ENCODE data around the gene CNTROB.
"Not testable (repeated sequence)": the region's sequence is repeated elsewhere in the genome, so short reads cannot be mapped to it uniquely, and the experiment has no call there.

Gene CNTROB

GRCh38 chr17:7940743-7941142 is 8.7 kb downstream of the CNTROB start:
- CTCF ChIA-PET = interaction anchor here (0.9 to 2.0 kb wide), 4 partner anchors 9 to 77 kb away, joined by 4 to 8 read pairs (median 6); partner anchors contain the start of genes CNTROB and TRAPPC1
- H3K9me3 Mint-ChIP-seq = no peaks in the 10 kb centered on the region
- H3K4me3 Mint-ChIP-seq = no peak overlapping the region
- H3K27me3 Mint-ChIP-seq = no peaks in the 10 kb centered on the region
- H3K4me1 Mint-ChIP-seq = peaks cover 6% of the 10 kb centered on the region
- H3K27ac Mint-ChIP-seq = no peak overlapping the region
- DNase-seq = no peak
- H3K36me3 Mint-ChIP-seq = peaks cover 69% of the 10 kb centered on the region

GRCh38 chr17:7943291-7943690 is 11.3 kb downstream of the CNTROB start:
- Mint-ChIP-seq H3K27me3 (no peaks in the 10 kb centered on the region), H3K27ac (no peak overlapping the region), H3K4me1 (peaks cover 5% of the 10 kb centered on the region), H3K9me3 (no peaks in the 10 kb centered on the region), H3K36me3 (peaks cover 76% of the 10 kb centered on the region), H3K4me3 (no peak overlapping the region)
- CTCF ChIA-PET = interaction anchor here (3.9 kb wide), 1 partner anchor 45 kb away, joined by 14 read pairs; no protein-coding TSS in a partner anchor
- DNase-seq = no peak

- no peaks in the 10 kb centered on the region for H3K9me3 Mint-ChIP-seq
- no peak for DNase-seq
- CTCF ChIA-PET = interaction anchor here (0.6 to 4.3 kb wide), 4 partner anchors 11 to 87 kb away, joined by 3 to 21 read pairs (median 8); partner anchors contain the start of genes CNTROB, NAA38 and TRAPPC1
- H3K27ac Mint-ChIP-seq = no peak overlapping the region
- H3K36me3 Mint-ChIP-seq = peaks cover 82% of the 10 kb centered on the region
- no peaks in the 10 kb centered on the region for H3K27me3 Mint-ChIP-seq
- peaks cover 7% of the 10 kb centered on the region for H3K4me1 Mint-ChIP-seq
- no peak overlapping the region for H3K4me3 Mint-ChIP-seq
Observed at GRCh38 chr17:7944326-7944725, 12.3 kb downstream of the CNTROB start.

GRCh38 chr17:7945651-7946050 is 13.6 kb downstream of the CNTROB start:
- Mint-ChIP-seq H3K9me3 (no peaks in the 10 kb centered on the region), H3K4me3 (no peak overlapping the region), H3K36me3 (peaks cover 81% of the 10 kb centered on the region), H3K27me3 (no peaks in the 10 kb centered on the region), H3K27ac (peak overlapping the region; percentile 28), H3K4me1 (peaks cover 17% of the 10 kb centered on the region)
- no peak for DNase-seq
- CTCF ChIA-PET = interaction anchor here (3.9 to 4.3 kb wide), 2 partner anchors 13 to 43 kb away, joined by 14 to 21 read pairs; partner anchors contain the start of genes CNTROB and TRAPPC1

- DNase-seq = no peak
- peaks cover 24% of the 10 kb centered on the region for H3K4me1 Mint-ChIP-seq
- no peaks in the 10 kb centered on the region for H3K9me3 Mint-ChIP-seq
- CTCF ChIA-PET = interaction anchor here (3.9 to 4.3 kb wide), 2 partner anchors 14 to 42 kb away, joined by 14 to 21 read pairs; partner anchors contain the start of genes CNTROB and TRAPPC1
- H3K27me3 Mint-ChIP-seq = no peaks in the 10 kb centered on the region
- H3K27ac Mint-ChIP-seq = no peak overlapping the region
- peaks cover 76% of the 10 kb centered on the region for H3K36me3 Mint-ChIP-seq
- no peak overlapping the region for H3K4me3 Mint-ChIP-seq
Observed at GRCh38 chr17:7946441-7946840, 14.4 kb downstream of the CNTROB start.

GRCh38 chr17:7947651-7948050 is 15.6 kb downstream of the CNTROB start:
- peaks cover 68% of the 10 kb centered on the region for H3K36me3 Mint-ChIP-seq
- DNase-seq = no peak
- CTCF ChIA-PET = interaction anchor here (4.3 kb wide), 1 partner anchor 15 kb away, joined by 21 read pairs; the partner anchor contains the start of genes CNTROB and TRAPPC1
- no peaks in the 10 kb centered on the region for H3K27me3 Mint-ChIP-seq
- no peak overlapping the region for H3K27ac Mint-ChIP-seq
- H3K4me3 Mint-ChIP-seq = no peak overlapping the region
- peaks cover 34% of the 10 kb centered on the region for H3K4me1 Mint-ChIP-seq
- no peaks in the 10 kb centered on the region for H3K9me3 Mint-ChIP-seq

GRCh38 chr17:7950578-7950977 is 18.6 kb downstream of the CNTROB start:
- no peak for DNase-seq
- no peak overlapping the region for H3K4me3 Mint-ChIP-seq
- H3K36me3 Mint-ChIP-seq = peaks cover 46% of the 10 kb centered on the region
- H3K4me1 Mint-ChIP-seq = peaks cover 47% of the 10 kb centered on the region
- no peaks in the 10 kb centered on the region for H3K9me3 Mint-ChIP-seq
- peak overlapping the region; percentile 86 for H3K27ac Mint-ChIP-seq
- CTCF ChIA-PET = interaction anchor here (0.5 kb wide), 1 partner anchor 31 kb away, joined by 3 read pairs; no protein-coding TSS in a partner anchor
- no peaks in the 10 kb centered on the region for H3K27me3 Mint-ChIP-seq

GRCh38 chr17:7951143-7951792 is 19.3 kb downstream of the CNTROB start:
- Mint-ChIP-seq H3K36me3 (peaks cover 39% of the 10 kb centered on the region), H3K9me3 (no peaks in the 10 kb centered on the region), H3K27me3 (no peaks in the 10 kb centered on the region), H3K27ac (peak overlapping the region; percentile 86), H3K4me1 (peaks cover 45% of the 10 kb centered on the region), H3K4me3 (peak overlapping the region; percentile 0)
- CTCF ChIA-PET = no interaction called here
- DNase-seq = peak; percentile 72

- CTCF ChIA-PET = interaction anchor here (0.6 to 1.8 kb wide), 3 partner anchors 20 to 287 kb away, joined by 3 to 4 read pairs (median 3); no protein-coding TSS in a partner anchor
- H3K9me3 Mint-ChIP-seq = not testable (repeated sequence)
Observed at GRCh38 chr17:7953266-7953665, 21.3 kb downstream of the CNTROB start.

GRCh38 chr17:7955414-7956227 is 23.6 kb downstream of the CNTROB start:
- Mint-ChIP-seq H3K36me3 (peaks cover 1% of the 10 kb centered on the region), H3K9me3 (no peaks in the 10 kb centered on the region), H3K4me3 (no peak overlapping the region), H3K4me1 (peaks cover 30% of the 10 kb centered on the region), H3K27me3 (peaks cover 18% of the 10 kb centered on the region), H3K27ac (peak overlapping the region; percentile 29)
- no peak for DNase-seq
- CTCF ChIA-PET = interaction anchor here (1.4 kb wide), 1 partner anchor 28 kb away, joined by 3 read pairs; no protein-coding TSS in a partner anchor

More at GRCh38 chr17:7953266-7953665, 21.3 kb downstream of the CNTROB start:
- Mint-ChIP-seq H3K4me1 (peaks cover 42% of the 10 kb centered on the region), H3K36me3 (peaks cover 22% of the 10 kb centered on the region)
- not testable (repeated sequence) for H3K27ac Mint-ChIP-seq, H3K27me3 Mint-ChIP-seq, H3K4me3 Mint-ChIP-seq, DNase-seq

- Mint-ChIP-seq H3K27ac (no peak overlapping the region), H3K36me3 (no peaks in the 10 kb centered on the region), H3K27me3 (peaks cover 26% of the 10 kb centered on the region), H3K9me3 (no peaks in the 10 kb centered on the region), H3K4me3 (no peak overlapping the region), H3K4me1 (peaks cover 23% of the 10 kb centered on the region)
- CTCF ChIA-PET = interaction anchor here (1.4 kb wide), 1 partner anchor 27 kb away, joined by 3 read pairs; no protein-coding TSS in a partner anchor
- no peak for DNase-seq
Observed at GRCh38 chr17:7956228-7956965, 24.4 kb downstream of the CNTROB start.

- peaks cover 40% of the 10 kb centered on the region for H3K27me3 Mint-ChIP-seq
- CTCF ChIA-PET = no interaction called here
- no peaks in the 10 kb centered on the region for H3K36me3 Mint-ChIP-seq
- H3K4me3 Mint-ChIP-seq = no peak overlapping the region
- no peak for DNase-seq
- no peak overlapping the region for H3K27ac Mint-ChIP-seq
- no peaks in the 10 kb centered on the region for H3K4me1 Mint-ChIP-seq
- H3K9me3 Mint-ChIP-seq = no peaks in the 10 kb centered on the region
Observed at GRCh38 chr17:7959503-7960253, 27.7 kb downstream of the CNTROB start.

- Mint-ChIP-seq H3K27ac (no peak overlapping the region), H3K4me1 (no peaks in the 10 kb centered on the region), H3K27me3 (peaks cover 40% of the 10 kb centered on the region), H3K36me3 (no peaks in the 10 kb centered on the region), H3K4me3 (no peak overlapping the region), H3K9me3 (no peaks in the 10 kb centered on the region)
- DNase-seq = no peak
- CTCF ChIA-PET = interaction anchor here (0.6 to 1.4 kb wide), 3 partner anchors 11 to 17 kb away, joined by 3 to 7 read pairs (median 3); no protein-coding TSS in a partner anchor
Observed at GRCh38 chr17:7961421-7961820, 29.4 kb downstream of the CNTROB start.

Data from activated naive CD4-positive, alpha-beta T cell treated with anti-CD3 and anti-CD28 coated beads, Interleukin-2, amount 10 ng/mL, durations not matched to agents 7 days and 5 days (primary cell).